K562 (cell line): ENCODE measurements around the gene GIGYF2. TPM values are rescaled to one million over a fixed set of nuclear protein-coding genes. Genes with fewer than 3 reads are reported as not detected.

Experiments
- DDX20 ChIP-seq: fragments of 450-650 bp; IDR thresholded peaks from 2 replicates; pipeline ENCODE4 v1.6.1; 2016; ENCODE audit warnings: missing genetic modification characterization, low read depth, mild to moderate bottlenecking, missing compliant biosample characterization, moderate library complexity
- ELF1 ChIP-seq: fragments of 200-800 bp; sonication (Bioruptor generic); IDR thresholded peaks from 2 replicates; pipeline ENCODE4 v1.6.1; 2016; ENCODE audit warnings: missing genetic modification characterization, missing compliant biosample characterization
- HMGN3 ChIP-seq: IDR thresholded peaks from 2 replicates; pipeline ENCODE4 v1.6.1; 2011; ENCODE audit warnings: borderline replicate concordance, low read depth, mild to moderate bottlenecking, mixed read lengths, low read length; ENCODE audit not compliant: insufficient read length; ENCODE audit errors: extremely low read depth
- TSC22D4 ChIP-seq: fragments of 450-650 bp; IDR thresholded peaks from 2 replicates; pipeline ENCODE4 v1.6.1; 2016; ENCODE audit warnings: missing genetic modification characterization, missing biosample characterization, control low read depth
- ZNF121 ChIP-seq: sonication (generic); formaldehyde crosslinking; conservative IDR thresholded peaks from 2 replicates; pipeline ENCODE4 v1.8.0; 2022; ENCODE audit warnings: missing genetic modification reagents
- polyA plus RNA-seq, 8 experiments: library from polyadenylated mRNA; depleted of rRNA in 4 of 8; stranded (reverse) in 5 of 8; unstranded in 3 of 8; fragments of >200 nt; fragmentation: Nextera tagmentation in 2 of 8; fragmentation: Illumina TruSeq in 1 of 8; extraction: Ambion mirVana in 2 of 8; extraction: Trizol in 1 of 8; gene quantifications; 2 replicates each; pipeline versions ENCODE4 v1.2.1 to v1.2.3, GENCODE V29; 2011 to 2014; ENCODE audit warnings: inconsistent platforms in 1 of 8, missing spikeins in 1 of 8
- total RNA-seq, 7 experiments: library from RNA; depleted of rRNA in 6 of 7; stranded (reverse); fragments of >200 nt in 6 of 7; fragmentation: Illumina TruSeq in 2 of 7; extraction: Trizol in 2 of 7; gene quantifications; 2 replicates each; pipeline versions ENCODE4 v1.2.1 to v1.2.3, GENCODE V29; 2011 to 2021; ENCODE audit warnings: low replicate concordance in 1 of 7
- TF ChIP-seq, protein P1 (sequence below), 2 experiments: fragments of 450-650 bp; IDR thresholded peaks; 2 replicates each; pipeline ENCODE4 v1.6.1; 2016; ENCODE audit warnings: mild to moderate bottlenecking in 2 of 2, borderline replicate concordance in 1 of 2, low read depth in 1 of 2, moderate library complexity in 1 of 2
- TF ChIP-seq, protein P2 (sequence below): fragments of 250-450 bp; sonication (Bioruptor Pico); IDR thresholded peaks from 2 replicates; pipeline ENCODE4 v1.5.0; 2021
- TF ChIP-seq, protein P3 (sequence below): sonication (generic); formaldehyde crosslinking; IDR thresholded peaks from 2 replicates; pipeline ENCODE4 v1.8.0; 2022; ENCODE audit warnings: missing genetic modification reagents, mild to moderate bottlenecking, moderate library complexity, borderline replicate concordance
- TF ChIP-seq, protein P4 (sequence below): fragments of 250-450 bp; sonication (Bioruptor Pico); IDR thresholded peaks from 2 replicates; pipeline ENCODE4 v1.5.0; 2021; ENCODE audit warnings: mild to moderate bottlenecking, borderline replicate concordance

The GIGYF2 gene
- total and polyA plus RNA-seq, 9 of the 15 experiments (the other 6 are each of a cell fraction or from before 2014, with no cell fraction given), result 12.7 to 52.7 (median 34.9) TPM

DNA sequence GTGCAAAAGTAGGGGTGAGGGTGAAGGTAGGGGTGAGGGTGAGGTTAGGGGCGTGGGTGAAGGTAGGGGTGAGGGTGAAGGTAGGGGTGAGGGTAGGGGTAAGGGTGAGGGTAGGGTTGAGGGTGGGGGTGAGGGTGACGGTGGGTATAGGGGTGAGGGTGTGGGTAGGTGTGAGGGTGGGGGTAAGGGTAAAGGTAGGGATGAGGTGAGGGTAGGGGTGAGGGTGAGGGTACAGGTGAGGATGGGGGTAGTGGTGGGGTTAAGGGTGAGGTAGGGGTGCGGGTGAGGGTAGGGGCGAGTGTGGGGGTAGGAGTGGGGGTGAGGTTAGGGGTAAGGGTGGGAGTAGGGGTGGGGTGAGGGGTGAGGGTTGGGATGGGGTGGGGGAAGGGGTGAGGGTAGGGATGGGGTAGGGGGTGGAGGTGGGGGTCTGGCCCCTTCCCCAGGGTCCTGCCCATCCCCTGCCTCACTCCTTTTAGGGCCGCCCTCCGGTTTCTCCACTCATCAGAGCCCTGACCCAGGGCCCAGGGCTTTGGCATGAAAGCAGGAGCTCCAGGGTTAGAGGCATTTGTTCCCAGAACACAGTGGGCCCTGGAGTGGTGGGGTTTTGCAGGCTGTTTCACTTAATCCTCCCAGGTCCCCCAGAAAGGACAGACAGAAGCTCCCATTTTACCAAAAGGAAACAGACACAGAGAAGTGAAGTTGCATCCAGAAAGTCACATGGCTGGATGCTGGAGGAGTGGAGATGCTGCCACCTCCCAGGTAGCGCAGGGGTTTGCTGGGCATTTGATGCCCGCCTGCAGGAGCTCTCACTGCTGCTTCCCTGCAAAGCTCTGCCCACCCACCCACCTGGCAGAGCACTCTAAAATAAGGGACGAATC lies 199.8 kb downstream of the GIGYF2 start (continued):
- TF ChIP-seq, protein P1, sequence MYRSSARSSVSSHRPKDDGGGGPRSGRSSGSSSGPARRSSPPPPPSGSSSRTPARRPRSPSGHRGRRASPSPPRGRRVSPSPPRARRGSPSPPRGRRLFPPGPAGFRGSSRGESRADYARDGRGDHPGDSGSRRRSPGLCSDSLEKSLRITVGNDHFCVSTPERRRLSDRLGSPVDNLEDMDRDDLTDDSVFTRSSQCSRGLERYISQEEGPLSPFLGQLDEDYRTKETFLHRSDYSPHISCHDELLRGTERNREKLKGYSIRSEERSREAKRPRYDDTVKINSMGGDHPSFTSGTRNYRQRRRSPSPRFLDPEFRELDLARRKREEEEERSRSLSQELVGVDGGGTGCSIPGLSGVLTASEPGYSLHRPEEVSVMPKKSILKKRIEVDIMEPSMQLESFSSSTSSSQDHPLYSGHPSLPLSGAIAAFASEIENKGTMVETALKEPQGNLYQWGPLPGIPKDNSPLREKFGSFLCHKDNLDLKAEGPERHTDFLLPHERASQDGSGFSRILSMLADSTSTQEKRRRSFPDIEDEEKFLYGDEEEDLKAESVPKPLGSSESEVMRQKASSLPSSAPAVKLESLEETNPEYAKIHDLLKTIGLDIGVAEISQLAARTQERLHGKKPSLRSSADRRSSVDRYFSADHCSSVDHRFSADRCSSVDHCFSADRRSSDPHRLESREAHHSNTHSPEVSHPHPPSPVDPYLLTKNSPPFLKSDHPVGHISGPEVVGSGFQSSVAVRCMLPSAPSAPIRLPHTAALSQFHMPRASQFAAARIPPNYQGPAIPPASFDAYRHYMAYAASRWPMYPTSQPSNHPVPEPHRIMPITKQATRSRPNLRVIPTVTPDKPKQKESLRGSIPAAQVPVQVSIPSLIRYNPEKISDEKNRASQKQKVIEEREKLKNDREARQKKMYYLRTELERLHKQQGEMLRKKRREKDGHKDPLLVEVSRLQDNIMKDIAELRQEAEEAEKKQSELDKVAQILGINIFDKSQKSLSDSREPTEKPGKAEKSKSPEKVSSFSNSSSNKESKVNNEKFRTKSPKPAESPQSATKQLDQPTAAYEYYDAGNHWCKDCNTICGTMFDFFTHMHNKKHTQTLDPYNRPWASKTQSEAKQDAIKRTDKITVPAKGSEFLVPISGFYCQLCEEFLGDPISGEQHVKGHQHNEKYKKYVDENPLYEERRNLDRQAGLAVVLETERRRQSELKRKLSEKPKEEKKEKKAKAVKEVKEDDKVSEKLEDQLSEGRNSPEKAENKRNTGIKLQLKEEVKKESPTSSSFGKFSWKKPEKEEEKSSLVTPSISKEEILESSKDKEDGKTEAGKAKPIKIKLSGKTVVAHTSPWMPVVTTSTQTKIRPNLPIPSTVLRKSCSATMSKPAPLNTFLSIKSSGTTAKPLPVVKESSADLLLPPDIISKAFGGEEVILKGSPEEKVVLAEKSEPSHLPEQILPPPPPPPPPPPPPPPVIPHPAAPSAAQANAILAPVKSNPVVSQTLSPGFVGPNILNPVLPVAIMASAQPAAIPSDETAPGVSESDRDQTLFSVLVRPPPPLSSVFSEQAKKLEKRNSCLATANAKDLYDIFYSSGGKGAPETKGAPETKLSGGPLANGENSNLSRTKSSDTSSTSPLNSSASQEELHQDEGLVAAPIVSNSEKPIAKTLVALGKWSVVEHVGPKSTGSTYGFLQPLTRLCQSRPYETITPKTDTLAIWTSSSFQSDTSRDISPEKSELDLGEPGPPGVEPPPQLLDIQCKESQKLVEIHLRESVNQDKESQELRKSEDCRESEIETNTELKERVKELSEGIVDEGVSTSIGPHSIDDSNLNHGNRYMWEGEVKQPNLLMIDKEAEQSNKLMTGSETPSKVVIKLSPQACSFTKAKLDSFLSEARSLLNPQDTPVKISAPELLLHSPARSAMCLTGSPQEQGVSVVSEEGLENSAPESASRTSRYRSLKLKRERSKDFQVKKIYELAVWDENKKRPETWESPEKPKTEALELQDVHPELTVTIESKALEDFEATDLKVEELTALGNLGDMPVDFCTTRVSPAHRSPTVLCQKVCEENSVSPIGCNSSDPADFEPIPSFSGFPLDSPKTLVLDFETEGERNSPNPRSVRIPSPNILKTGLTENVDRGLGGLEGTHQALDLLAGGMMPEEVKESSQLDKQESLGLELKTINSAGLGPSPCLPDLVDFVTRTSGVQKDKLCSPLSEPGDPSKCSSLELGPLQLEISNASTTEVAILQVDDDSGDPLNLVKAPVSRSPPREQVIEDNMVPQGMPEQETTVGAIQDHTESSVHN (IDR thresholded peaks at IDR 0.05; ENCODE audit: borderline replicate concordance in 1 of 2, low read depth in 1 of 2), result no peak
- TF ChIP-seq ZNF121 (CRISPR knock-in tag), result no peak
- no peak for TF ChIP-seq TSC22D4 (tag)
- TF ChIP-seq, protein P2, sequence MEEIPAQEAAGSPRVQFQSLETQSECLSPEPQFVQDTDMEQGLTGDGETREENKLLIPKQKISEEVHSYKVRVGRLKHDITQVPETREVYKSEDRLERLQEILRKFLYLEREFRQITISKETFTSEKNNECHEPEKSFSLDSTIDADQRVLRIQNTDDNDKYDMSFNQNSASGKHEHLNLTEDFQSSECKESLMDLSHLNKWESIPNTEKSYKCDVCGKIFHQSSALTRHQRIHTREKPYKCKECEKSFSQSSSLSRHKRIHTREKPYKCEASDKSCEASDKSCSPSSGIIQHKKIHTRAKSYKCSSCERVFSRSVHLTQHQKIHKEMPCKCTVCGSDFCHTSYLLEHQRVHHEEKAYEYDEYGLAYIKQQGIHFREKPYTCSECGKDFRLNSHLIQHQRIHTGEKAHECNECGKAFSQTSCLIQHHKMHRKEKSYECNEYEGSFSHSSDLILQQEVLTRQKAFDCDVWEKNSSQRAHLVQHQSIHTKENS (CRISPR knock-in tag), result no peak
- TF ChIP-seq, protein P3, sequence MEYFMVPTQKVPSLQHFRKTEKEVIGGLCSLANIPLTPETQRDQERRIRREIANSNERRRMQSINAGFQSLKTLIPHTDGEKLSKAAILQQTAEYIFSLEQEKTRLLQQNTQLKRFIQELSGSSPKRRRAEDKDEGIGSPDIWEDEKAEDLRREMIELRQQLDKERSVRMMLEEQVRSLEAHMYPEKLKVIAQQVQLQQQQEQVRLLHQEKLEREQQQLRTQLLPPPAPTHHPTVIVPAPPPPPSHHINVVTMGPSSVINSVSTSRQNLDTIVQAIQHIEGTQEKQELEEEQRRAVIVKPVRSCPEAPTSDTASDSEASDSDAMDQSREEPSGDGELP, result no peak
- no peak for TF ChIP-seq DDX20 (tag)
- no peak for TF ChIP-seq ELF1 (tag)
- TF ChIP-seq, protein P4, sequence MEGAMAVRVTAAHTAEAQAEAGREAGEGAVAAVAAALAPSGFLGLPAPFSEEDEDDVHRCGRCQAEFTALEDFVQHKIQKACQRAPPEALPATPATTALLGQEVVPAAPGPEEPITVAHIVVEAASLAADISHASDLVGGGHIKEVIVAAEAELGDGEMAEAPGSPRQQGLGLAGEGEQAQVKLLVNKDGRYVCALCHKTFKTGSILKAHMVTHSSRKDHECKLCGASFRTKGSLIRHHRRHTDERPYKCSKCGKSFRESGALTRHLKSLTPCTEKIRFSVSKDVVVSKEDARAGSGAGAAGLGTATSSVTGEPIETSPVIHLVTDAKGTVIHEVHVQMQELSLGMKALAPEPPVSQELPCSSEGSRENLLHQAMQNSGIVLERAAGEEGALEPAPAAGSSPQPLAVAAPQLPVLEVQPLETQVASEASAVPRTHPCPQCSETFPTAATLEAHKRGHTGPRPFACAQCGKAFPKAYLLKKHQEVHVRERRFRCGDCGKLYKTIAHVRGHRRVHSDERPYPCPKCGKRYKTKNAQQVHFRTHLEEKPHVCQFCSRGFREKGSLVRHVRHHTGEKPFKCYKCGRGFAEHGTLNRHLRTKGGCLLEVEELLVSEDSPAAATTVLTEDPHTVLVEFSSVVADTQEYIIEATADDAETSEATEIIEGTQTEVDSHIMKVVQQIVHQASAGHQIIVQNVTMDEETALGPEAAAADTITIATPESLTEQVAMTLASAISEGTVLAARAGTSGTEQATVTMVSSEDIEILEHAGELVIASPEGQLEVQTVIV (CRISPR knock-in tag), result no peak
- TF ChIP-seq HMGN3, result no peak
